ENCODE data around the gene ANKRD26.

- TF ChIP-seq EP300 (IDR thresholded peaks at IDR 0.05; ENCODE audit: borderline replicate concordance) (no peak), CEBPB (IDR thresholded peaks at IDR 0.05) (no peak), YY1 (IDR thresholded peaks at IDR 0.05; ENCODE audit: low read depth) (no peak)
Measured at GRCh38 chr10:27035163-27035562, 65.1 kb downstream of the ANKRD26 start.

Data from Ishikawa (cell line).